ENCODE measurements around the gene RANBP10.

RANBP10 gene

DNA sequence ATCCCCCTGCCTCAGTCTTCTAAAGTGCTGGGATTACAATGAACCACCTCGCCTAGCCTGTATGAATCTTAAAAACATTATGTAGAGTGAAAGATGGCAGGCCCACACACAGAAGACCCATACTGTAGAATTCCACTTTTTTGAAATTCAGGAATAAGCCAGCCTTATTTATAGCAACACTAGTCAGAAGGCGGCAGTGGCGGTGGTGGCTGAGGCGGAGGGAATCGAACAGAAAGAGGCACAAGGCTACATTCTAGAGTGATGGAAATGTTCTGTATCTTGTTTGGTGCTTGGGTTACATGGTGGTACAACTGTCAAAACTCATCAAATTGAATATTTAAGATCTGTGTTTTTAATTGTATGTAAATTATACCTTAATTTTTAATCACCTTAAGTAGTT is 98.6 kb downstream of the RANBP10 start:
- DNase-seq (ENCODE audit: extremely low read depth, low read depth): no peak
- TF ChIP-seq, protein P1, sequence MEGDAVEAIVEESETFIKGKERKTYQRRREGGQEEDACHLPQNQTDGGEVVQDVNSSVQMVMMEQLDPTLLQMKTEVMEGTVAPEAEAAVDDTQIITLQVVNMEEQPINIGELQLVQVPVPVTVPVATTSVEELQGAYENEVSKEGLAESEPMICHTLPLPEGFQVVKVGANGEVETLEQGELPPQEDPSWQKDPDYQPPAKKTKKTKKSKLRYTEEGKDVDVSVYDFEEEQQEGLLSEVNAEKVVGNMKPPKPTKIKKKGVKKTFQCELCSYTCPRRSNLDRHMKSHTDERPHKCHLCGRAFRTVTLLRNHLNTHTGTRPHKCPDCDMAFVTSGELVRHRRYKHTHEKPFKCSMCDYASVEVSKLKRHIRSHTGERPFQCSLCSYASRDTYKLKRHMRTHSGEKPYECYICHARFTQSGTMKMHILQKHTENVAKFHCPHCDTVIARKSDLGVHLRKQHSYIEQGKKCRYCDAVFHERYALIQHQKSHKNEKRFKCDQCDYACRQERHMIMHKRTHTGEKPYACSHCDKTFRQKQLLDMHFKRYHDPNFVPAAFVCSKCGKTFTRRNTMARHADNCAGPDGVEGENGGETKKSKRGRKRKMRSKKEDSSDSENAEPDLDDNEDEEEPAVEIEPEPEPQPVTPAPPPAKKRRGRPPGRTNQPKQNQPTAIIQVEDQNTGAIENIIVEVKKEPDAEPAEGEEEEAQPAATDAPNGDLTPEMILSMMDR (IDR thresholded peaks at IDR 0.05; ENCODE audit: low read depth, low read length, missing control alignments): no peak
- H3K4me3 ChIP-seq (replicated peaks; ENCODE audit: low read depth, low read length): no peak overlapping the region

DNA sequence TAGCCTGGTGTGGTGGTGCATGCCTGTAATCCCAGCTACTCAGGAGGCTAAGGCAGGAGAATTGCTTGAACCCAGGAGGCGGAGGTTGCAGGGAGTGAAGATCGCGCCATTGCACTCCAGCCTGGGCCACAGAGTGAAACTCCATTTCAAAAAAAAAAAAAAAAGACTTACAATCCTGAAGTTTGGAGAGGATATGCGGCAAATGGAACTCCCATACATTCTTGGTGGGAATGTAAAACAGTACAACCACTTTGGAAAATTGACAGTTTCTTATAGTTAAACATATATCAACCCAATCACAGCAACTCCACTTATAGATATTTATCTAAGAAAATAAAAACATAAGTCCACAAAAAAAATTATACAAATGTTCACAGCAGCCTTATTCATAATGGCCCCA is 99.2 kb downstream of the RANBP10 start:
- no peak overlapping the region for H3K4me3 ChIP-seq (replicated peaks; ENCODE audit: low read depth, low read length)
- DNase-seq (ENCODE audit: extremely low read depth, low read depth): no peak
- TF ChIP-seq, protein P1 (IDR thresholded peaks at IDR 0.05; ENCODE audit: low read depth, low read length, missing control alignments): no peak

DNA sequence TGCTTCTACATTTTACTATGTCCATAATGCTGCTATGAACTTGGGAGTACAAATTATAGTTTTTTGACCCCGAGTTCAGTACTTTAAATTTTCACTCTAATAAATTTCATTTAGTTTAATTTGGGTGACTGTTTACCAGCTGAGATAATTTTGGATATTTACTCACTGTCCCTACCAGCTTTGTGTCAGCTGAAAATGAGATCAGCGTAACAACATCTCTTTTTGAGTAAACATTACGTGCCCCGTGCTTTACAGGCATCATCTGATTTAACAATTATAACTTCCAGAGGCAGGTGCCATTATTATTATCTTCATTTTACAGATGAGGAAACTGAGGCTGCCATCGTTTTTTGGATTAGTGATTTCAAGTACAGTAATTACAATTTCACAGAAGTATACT is 102.2 kb downstream of the RANBP10 start:
- H3K4me3 ChIP-seq (replicated peaks; ENCODE audit: low read depth, low read length): no peak overlapping the region
- TF ChIP-seq, protein P1 (IDR thresholded peaks at IDR 0.05; ENCODE audit: low read depth, low read length, missing control alignments): no peak
- no peak for DNase-seq (ENCODE audit: extremely low read depth, low read depth)

DNA sequence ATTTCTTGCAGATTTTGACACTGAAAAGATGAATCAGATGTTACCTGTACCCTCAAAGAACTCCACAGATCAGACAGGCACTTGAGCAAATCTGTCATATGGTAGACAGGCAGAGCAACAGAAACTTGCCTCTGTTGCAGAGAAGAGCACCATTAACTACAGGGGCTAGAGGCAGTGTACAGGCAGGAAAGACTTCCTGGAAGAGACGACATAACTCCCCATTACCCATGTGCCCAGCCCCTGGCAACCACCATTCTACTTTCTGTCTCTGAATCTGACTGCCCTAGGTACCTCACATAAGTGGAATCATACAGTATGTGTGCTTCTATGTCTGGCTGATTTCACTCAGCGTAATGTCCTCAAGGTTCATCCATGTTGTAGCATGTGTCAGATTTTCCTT is 102.7 kb downstream of the RANBP10 start:
- DNase-seq (ENCODE audit: extremely low read depth, low read depth): no peak
- TF ChIP-seq, protein P1 (IDR thresholded peaks at IDR 0.05; ENCODE audit: low read depth, low read length, missing control alignments): no peak

DNA sequence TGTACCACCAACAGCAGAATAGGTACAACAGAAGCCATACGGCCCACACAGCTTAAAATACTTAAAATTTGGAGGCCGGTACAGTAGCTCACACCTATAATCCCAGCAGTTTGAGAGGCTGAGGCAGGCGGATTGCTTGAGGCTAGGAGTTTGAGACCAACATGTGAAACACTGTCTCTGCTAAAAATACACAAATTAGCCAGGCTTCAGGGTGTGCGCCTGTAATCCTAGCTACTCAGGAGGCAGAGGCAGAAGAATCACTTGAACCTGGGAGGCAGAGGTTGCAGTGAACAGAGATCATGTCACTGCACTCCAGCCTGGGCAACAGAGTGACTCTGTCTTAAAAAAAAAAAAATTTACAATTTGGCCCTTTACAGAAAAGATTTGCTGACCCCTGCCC is 104.2 kb downstream of the RANBP10 start:
- TF ChIP-seq, protein P1 (IDR thresholded peaks at IDR 0.05; ENCODE audit: low read depth, low read length, missing control alignments): no peak
- DNase-seq (ENCODE audit: extremely low read depth, low read depth): no peak
- H3K4me3 ChIP-seq (replicated peaks; ENCODE audit: low read depth, low read length): no peak overlapping the region

More for the DNA sequence above, 102.7 kb downstream of the RANBP10 start:
- no peak overlapping the region for H3K4me3 ChIP-seq (replicated peaks; ENCODE audit: low read depth, low read length)

DNA sequence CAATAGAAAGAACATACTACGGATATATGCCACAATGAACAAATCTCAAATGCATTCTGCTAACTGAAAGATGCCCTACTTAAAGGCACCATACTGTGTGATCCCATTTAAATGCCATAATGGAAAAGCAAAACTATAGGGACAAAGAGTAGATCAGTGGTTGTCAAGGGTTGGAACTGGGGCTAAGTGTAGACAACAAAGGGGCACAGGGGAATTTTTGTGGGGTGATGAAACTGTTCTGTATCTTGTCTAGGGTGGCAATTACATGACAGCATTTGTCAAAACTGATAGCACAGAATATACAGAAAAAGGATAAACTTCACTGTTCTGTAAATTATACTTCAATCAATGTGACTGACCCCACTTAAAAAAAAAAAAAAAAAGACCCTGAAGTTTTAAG is 104.9 kb downstream of the RANBP10 start:
- no peak for DNase-seq (ENCODE audit: extremely low read depth, low read depth)
- TF ChIP-seq, protein P1 (IDR thresholded peaks at IDR 0.05; ENCODE audit: low read depth, low read length, missing control alignments): no peak
- H3K4me3 ChIP-seq (replicated peaks; ENCODE audit: low read depth, low read length): no peak overlapping the region

DNA sequence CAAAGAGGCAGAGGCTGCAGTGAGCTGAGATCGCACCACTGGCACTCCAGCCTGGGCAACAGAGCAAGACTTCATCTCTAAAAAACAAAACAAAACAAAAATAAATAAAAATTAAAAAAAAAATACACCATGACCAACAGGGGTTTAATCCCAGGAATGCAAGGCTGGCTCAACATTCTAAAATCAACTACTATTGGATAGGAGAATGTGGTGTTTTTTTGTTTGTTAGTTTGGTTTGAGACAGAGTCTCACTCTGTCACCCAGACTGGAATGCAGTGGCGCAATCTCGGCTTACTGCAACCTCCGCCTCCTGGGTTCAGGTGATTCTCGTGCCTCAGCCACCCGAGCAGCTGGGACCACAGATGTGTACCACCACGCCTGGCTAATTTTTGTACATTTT is 107.1 kb downstream of the RANBP10 start:
- TF ChIP-seq, protein P1 (IDR thresholded peaks at IDR 0.05; ENCODE audit: low read depth, low read length, missing control alignments): no peak
- DNase-seq (ENCODE audit: extremely low read depth, low read depth): no peak
- no peak overlapping the region for H3K4me3 ChIP-seq (replicated peaks; ENCODE audit: low read depth, low read length)
